GM15510 (cell line): ENCODE measurements around the gene MTCH1.

ENCODE experiments used
- POLR2A ChIP-seq: IDR thresholded peaks from 3 replicates; pipeline ENCODE4 v1.6.1; 2011; ENCODE audit warnings: borderline replicate concordance; ENCODE audit not compliant: insufficient read length; ENCODE audit errors: extremely low read depth

MTCH1 gene, protein sequence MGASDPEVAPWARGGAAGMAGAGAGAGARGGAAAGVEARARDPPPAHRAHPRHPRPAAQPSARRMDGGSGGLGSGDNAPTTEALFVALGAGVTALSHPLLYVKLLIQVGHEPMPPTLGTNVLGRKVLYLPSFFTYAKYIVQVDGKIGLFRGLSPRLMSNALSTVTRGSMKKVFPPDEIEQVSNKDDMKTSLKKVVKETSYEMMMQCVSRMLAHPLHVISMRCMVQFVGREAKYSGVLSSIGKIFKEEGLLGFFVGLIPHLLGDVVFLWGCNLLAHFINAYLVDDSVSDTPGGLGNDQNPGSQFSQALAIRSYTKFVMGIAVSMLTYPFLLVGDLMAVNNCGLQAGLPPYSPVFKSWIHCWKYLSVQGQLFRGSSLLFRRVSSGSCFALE

DNA sequence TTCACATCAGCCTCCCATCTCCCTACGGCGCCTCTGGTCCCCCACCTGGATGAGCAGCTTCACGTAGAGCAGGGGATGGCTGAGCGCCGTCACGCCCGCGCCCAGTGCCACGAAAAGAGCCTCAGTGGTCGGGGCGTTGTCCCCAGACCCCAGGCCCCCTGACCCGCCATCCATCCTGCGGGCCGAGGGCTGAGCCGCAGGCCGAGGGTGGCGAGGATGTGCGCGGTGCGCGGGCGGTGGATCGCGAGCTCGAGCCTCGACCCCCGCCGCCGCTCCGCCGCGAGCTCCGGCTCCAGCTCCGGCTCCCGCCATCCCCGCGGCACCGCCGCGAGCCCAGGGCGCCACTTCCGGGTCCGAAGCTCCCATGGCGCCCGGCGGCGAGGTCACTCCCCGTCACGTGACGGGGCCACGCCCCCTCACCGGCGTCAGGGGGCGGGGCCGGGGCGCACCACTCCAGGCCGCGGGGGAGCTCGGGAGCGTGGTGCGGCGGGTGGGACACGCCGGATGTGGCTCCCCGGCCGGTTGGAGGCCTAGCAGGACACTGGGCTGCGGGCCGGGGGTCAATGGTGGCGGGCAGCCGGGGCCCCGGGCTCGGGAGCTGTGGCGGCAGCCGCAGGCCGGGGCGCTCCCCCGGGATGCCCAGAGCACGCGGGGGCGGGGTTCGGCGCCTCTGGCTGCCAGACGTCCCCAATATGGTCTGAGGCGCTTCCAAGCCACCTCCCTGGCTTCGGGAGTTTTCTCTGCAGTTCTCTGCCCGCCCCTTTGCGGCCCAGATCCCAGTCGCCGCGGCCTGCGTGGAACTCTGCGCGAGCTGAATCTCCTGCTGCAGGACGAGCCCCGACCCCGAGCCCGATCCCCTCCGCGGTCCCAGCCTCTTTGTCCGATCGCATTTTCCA lies at the start of gene MTCH1:
Gene MTCH1 (minus strand): TSS at position 389 of the 896 bp plus-strand sequence. CDS start 23 bp downstream, at position 366.
- TF ChIP-seq POLR2A = peak; percentile 98

DNA sequence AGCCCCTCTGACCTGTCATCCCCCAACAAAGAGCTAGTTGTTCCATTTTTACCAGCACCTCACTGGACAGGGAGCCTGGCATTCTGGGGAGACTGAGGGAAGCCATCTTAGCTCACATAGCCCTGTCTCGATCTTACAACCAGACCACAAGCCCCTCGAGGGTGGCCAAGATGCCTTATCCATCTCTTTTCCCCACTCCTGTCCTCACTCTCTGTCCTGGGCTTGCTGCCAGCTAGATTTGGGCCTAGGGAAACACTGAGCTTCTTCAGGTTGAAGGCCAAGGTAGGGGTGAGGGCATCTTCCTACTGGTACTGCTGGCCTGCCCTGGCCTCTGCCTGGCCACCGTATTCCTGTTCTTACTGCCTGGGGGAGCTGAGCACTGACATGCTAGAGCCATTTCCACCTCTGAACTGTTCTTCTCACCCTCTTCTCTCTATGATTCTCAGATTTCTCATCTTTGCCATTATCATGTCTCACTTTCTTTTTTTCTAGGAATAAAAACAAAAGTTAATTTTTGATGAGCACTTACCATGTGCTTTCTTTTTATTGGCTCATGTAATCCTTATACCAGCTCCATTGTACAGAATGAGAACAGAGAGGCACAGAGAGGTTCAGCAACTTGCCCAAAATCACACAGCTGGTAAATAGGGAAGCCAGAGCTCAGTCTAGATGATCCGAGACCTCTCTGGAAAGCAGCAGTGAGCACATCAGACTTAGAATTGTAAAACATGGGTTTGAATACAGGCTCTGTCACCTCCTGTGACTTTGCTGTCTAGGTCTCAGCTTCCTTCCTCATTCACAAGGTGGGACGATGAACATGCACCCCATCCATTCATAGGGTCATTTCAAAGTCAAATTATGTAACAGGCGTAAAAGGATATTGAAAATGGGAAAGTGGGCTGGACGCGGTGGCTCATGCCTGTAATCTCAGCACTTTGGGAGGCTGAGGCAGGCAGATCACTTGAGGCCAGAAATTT lies 48.1 kb upstream of the MTCH1 start:
- TF ChIP-seq POLR2A = no peak

DNA sequence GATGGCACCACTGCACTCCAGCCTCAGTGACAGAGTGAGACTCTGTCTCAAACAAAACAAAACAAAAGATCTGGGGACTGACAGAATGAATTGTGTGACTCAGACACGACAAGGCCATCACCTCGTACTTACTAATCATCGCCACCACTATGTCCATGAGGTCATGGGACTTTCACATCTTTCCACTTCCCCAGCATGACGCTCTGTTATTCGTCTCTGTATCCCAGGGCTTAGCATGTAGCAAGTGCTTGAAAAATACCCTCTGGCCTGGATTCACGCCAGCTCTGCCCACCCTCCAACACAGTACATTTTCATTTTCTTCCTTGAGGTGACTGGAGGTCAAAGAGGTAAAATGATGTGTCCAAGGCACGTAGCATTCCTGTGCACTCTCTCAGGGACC lies 47.3 kb upstream of the MTCH1 start:
- TF ChIP-seq POLR2A = no peak

GRCh38 chr6:37032239-37032638 lies 46.2 kb upstream of the MTCH1 start:
- no peak for TF ChIP-seq POLR2A

- no peak for TF ChIP-seq POLR2A
Measured at GRCh38 chr6:37030599-37030998, 44.6 kb upstream of the MTCH1 start.

GRCh38 chr6:37029249-37029971 lies 43.4 kb upstream of the MTCH1 start:
- TF ChIP-seq POLR2A = no peak

- TF ChIP-seq POLR2A = no peak
Measured at GRCh38 chr6:37027811-37028469, 41.9 kb upstream of the MTCH1 start.

DNA sequence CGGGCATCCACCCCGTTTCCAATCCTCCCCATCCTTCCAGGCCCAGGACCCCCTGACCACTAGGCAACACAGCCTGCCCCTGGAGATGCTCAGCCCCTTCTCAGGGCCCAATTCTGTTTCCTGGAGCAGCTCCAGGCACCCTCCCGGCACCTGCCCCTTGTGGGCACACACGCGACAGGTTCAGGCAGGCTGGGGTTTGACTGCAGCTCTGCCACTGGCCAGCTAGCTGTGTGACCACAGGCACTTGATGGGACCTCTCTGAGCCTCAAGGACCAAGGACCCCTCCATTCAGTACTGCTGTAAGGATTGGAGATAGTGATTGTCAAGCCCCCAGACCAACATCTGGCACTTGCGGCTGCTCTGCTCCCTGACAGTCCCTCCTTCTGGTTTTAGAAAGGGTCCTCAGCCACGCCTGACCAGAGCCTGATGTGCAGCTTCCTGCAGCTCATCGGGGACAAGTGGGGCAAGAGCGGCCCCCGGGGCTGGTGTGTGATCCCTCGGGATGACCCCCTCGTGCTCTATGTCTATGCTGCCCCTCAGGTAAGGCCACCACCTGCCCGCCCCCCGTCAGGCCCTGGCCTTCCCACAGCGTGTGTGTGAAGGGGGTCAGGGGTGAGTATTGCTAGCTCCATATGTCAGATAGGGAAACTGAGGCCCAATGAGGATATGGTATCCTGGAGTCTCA lies 41.2 kb upstream of the MTCH1 start:
- TF ChIP-seq POLR2A = no peak

GRCh38 chr6:37025621-37026466 lies 39.8 kb upstream of the MTCH1 start:
- TF ChIP-seq POLR2A = no peak

GRCh38 chr6:37024656-37025337 lies 38.8 kb upstream of the MTCH1 start:
- TF ChIP-seq POLR2A = no peak

DNA sequence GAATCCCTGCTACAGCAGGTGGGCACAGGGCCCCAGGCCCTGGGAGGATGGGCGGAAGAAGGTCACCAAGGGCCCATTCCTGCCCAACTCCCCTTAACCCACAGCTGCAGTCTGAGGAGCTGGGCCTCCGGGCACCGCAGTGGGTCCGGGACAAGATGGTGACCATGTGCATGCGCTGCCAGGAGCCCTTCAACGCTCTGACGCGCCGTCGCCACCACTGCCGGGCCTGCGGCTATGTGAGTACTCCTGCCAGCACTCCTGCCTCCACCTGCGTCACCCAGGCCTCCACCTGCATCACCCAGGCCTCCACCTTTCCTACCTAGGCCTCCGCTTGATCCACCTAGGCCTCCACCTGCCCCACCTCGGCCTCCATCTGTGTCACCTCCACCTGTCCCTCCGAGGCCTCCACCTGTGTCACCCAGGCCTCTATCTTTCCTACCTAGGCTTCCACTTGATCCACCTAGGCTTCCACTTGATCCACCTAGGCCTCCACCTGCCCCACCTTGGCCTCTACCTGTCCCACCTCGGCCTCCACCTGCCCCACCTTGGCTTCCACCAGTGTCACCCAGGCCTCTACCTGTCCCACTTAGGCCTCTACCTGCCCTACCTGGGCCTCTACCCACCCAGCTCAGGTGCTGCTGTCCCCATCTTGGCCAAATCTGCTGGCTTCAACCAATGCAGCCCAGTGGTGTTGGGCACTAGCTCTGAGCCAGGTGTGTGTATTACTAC lies 36.3 kb upstream of the MTCH1 start:
- TF ChIP-seq POLR2A = no peak
